IMR-90 (cell line): ENCODE results near the gene GAB1. TPM values are rescaled to one million over a fixed set of nuclear protein-coding genes. Genes with fewer than 3 reads are reported as not detected.

Source experiments
- ATAC-seq: fragments of 200-7000 bp; cut with Tn5 transposase; 2 replicates; pipeline ENCODE4 v1.9.1; 2020; ENCODE audit warnings: low read depth, mild to moderate bottlenecking, moderate library complexity
- BruUV-seq: library from RNA; stranded (reverse); fragments of 400-500 nt; replicated peaks from 2 replicates; lab custom pipeline; 2021; lab: Mats Ljungman, UMichigan
- CTCF ChIA-PET: fragments of 300-600 bp; formaldehyde crosslinking; extraction: SDS; loops from one replicate; lab custom pipeline; 2021; ENCODE audit warnings: antibody characterized with exemption; lab: Yijun Ruan, JAX
- POLR2A ChIA-PET: fragments of 300-600 bp; sonication (Branson Sonifier 250); formaldehyde crosslinking; loops from one replicate; lab custom pipeline; 2022; ENCODE audit warnings: antibody characterized with exemption; ENCODE audit not compliant: unreplicated experiment; lab: Charles Lee
- DNase-seq: peaks from one replicate; pipeline ENCODE4 v3.0.0; 2013
- H2AFZ ChIP-seq: replicated peaks from 2 replicates; pipeline ENCODE3; 2013; ENCODE audit warnings: low read length, mild to moderate bottlenecking; ENCODE audit not compliant: poor library complexity
- H2AK5ac ChIP-seq: 2 replicates; pipeline ENCODE4 v1.6.1; 2013; ENCODE audit warnings: low read depth, low read length, inconsistent platforms
- H2AK9ac ChIP-seq: replicated peaks from 2 replicates; pipeline ENCODE3; 2013; ENCODE audit warnings: mild to moderate bottlenecking, low read depth, low read length, moderate library complexity; ENCODE audit not compliant: poor library complexity
- H2BK120ac ChIP-seq: 2 replicates; pipeline ENCODE4 v1.6.1; 2013; ENCODE audit warnings: low read depth, low read length, inconsistent platforms
- H2BK15ac ChIP-seq: 3 replicates; pipeline ENCODE4 v1.6.1; 2013; ENCODE audit warnings: low read depth, low read length, inconsistent platforms
- H2BK20ac ChIP-seq: 2 replicates; pipeline ENCODE4 v1.6.1; 2013; ENCODE audit warnings: low read depth, mild to moderate bottlenecking, inconsistent platforms, low read length, moderate library complexity
- H2BK5ac ChIP-seq: 2 replicates; pipeline ENCODE4 v1.6.1; 2013; ENCODE audit warnings: mild to moderate bottlenecking, low read depth, low read length, inconsistent platforms; ENCODE audit not compliant: poor library complexity, severe bottlenecking
- H3K14ac ChIP-seq: replicated peaks from 2 replicates; pipeline ENCODE4 v1.6.1; 2013; ENCODE audit warnings: low read depth, low read length, inconsistent platforms
- H3K18ac ChIP-seq: 2 replicates; pipeline ENCODE4 v1.6.1; 2013; ENCODE audit warnings: low read depth, low read length, control low read depth
- H3K23ac ChIP-seq: 2 replicates; pipeline ENCODE4 v1.6.1; 2013; ENCODE audit warnings: low read depth, low read length, inconsistent platforms
- H3K27ac ChIP-seq: 2 replicates; pipeline ENCODE4 v1.5.1; 2013; ENCODE audit warnings: mild to moderate bottlenecking, control low read depth, low read length; ENCODE audit not compliant: insufficient read depth
- H3K27me3 ChIP-seq: 2 replicates; pipeline ENCODE4 v1.6.1; 2013; ENCODE audit warnings: low read length; ENCODE audit not compliant: control insufficient read depth, insufficient read depth
- H3K36me3 ChIP-seq: 2 replicates; pipeline ENCODE4 v1.6.1; 2013; ENCODE audit warnings: low read length, mixed read lengths; ENCODE audit not compliant: control insufficient read depth, insufficient read depth
- H3K4ac ChIP-seq: 2 replicates; pipeline ENCODE4 v1.6.1; 2013; ENCODE audit warnings: low read depth, low read length, inconsistent platforms
- H3K4me1 ChIP-seq: 2 replicates; pipeline ENCODE4 v1.6.1; 2013; ENCODE audit warnings: low read length, mixed read lengths; ENCODE audit not compliant: control insufficient read depth, insufficient read depth
- H3K4me2 ChIP-seq: 2 replicates; pipeline ENCODE4 v1.6.1; 2013; ENCODE audit warnings: low read depth, mild to moderate bottlenecking, control low read depth, low read length, moderate library complexity
- H3K4me3 ChIP-seq: 2 replicates; pipeline ENCODE4 v1.5.1; 2013; ENCODE audit warnings: low read depth, mild to moderate bottlenecking, control low read depth, low read length, moderate library complexity; ENCODE audit not compliant: insufficient read depth
- H3K56ac ChIP-seq: 2 replicates; pipeline ENCODE4 v1.6.1; 2013; ENCODE audit warnings: low read length, inconsistent platforms; ENCODE audit not compliant: insufficient read depth; ENCODE audit errors: extremely low read depth
- H3K79me1 ChIP-seq, 2 experiments: 2 replicates each; pipeline ENCODE4 v1.6.1; 2013; ENCODE audit warnings: low read length in 2 of 2, inconsistent platforms in 1 of 2, low read depth in 1 of 2
- H3K9ac ChIP-seq: 2 replicates; pipeline ENCODE4 v1.6.1; 2013; ENCODE audit warnings: low read depth, low read length, control low read depth
- H3K9me1 ChIP-seq: 2 replicates; pipeline ENCODE4 v1.6.1; 2013; ENCODE audit warnings: low read length, inconsistent platforms; ENCODE audit not compliant: insufficient read depth
- H3K9me3 ChIP-seq: 2 replicates; pipeline ENCODE4 v1.6.1; 2013; ENCODE audit warnings: low read length; ENCODE audit not compliant: control insufficient read depth, insufficient read depth
- H4K20me1 ChIP-seq: 2 replicates; pipeline ENCODE4 v1.6.1; 2013; ENCODE audit warnings: low read length, inconsistent platforms; ENCODE audit not compliant: insufficient read depth
- H4K5ac ChIP-seq: 2 replicates; pipeline ENCODE4 v1.6.1; 2013; ENCODE audit warnings: mild to moderate bottlenecking, low read depth, low read length, control low read depth
- H4K8ac ChIP-seq, 2 experiments: 2 replicates each; pipeline ENCODE4 v1.6.1; 2013; ENCODE audit warnings: low read depth in 2 of 2, low read length in 2 of 2, control low read depth in 1 of 2, inconsistent platforms in 1 of 2
- H4K91ac ChIP-seq: 2 replicates; pipeline ENCODE4 v1.6.1; 2013; ENCODE audit warnings: low read depth, low read length, inconsistent platforms; ENCODE audit not compliant: insufficient read depth
- BHLHE40 ChIP-seq: fragments of 150-350 bp; IDR thresholded peaks from 2 replicates; pipeline ENCODE4 v1.6.1; 2016; ENCODE audit warnings: mild to moderate bottlenecking, low read depth, low read length
- CEBPB ChIP-seq: IDR thresholded peaks from 2 replicates; pipeline ENCODE4 v1.6.1; 2012; ENCODE audit warnings: low read depth, low read length, improper control_type of control experiment
- CHD1 ChIP-seq: IDR thresholded peaks from 2 replicates; pipeline ENCODE4 v1.6.1; 2012; ENCODE audit warnings: low read depth, low read length, improper control_type of control experiment
- CTCF ChIP-seq: conservative IDR thresholded peaks from 2 replicates; pipeline ENCODE4 v1.5.1; 2012; ENCODE audit warnings: mild to moderate bottlenecking, low read depth, low read length, improper control_type of control experiment
- ELK1 ChIP-seq: fragments of 150-350 bp; IDR thresholded peaks from 2 replicates; pipeline ENCODE4 v1.6.1; 2016; ENCODE audit warnings: low read depth, mild to moderate bottlenecking, low read length, moderate library complexity, borderline replicate concordance
- FOS ChIP-seq: fragments of 150-350 bp; IDR thresholded peaks from 2 replicates; pipeline ENCODE4 v1.6.1; 2016; ENCODE audit warnings: low read depth, low read length
- MAFK ChIP-seq: IDR thresholded peaks from 2 replicates; pipeline ENCODE4 v1.6.1; 2012; ENCODE audit warnings: low read depth, low read length, improper control_type of control experiment
- MAZ ChIP-seq: IDR thresholded peaks from 2 replicates; pipeline ENCODE4 v1.6.1; 2012; ENCODE audit warnings: low read depth, mild to moderate bottlenecking, low read length, improper control_type of control experiment, moderate library complexity, borderline replicate concordance
- MXI1 ChIP-seq: IDR thresholded peaks from 2 replicates; pipeline ENCODE4 v1.6.1; 2012; ENCODE audit warnings: low read depth, mild to moderate bottlenecking, low read length, moderate library complexity, borderline replicate concordance
- NFE2L2 ChIP-seq: fragments of 150-350 bp; IDR thresholded peaks from 2 replicates; pipeline ENCODE4 v1.6.1; 2016; ENCODE audit warnings: low read depth, mild to moderate bottlenecking, low read length
- POLR2A ChIP-seq: IDR thresholded peaks from 2 replicates; pipeline ENCODE4 v1.6.1; 2012; ENCODE audit warnings: mild to moderate bottlenecking, low read depth, low read length
- RAD21 ChIP-seq: IDR thresholded peaks from 2 replicates; pipeline ENCODE4 v1.6.1; 2012; ENCODE audit warnings: low read length, improper control_type of control experiment
- RCOR1 ChIP-seq: IDR thresholded peaks from 2 replicates; pipeline ENCODE4 v1.6.1; 2012; ENCODE audit warnings: mild to moderate bottlenecking, low read length, improper control_type of control experiment; ENCODE audit not compliant: insufficient replicate concordance
- RFX5 ChIP-seq: IDR thresholded peaks from 2 replicates; pipeline ENCODE4 v1.8.0; 2012; ENCODE audit warnings: low read depth, mild to moderate bottlenecking, low read length, moderate library complexity
- SMC3 ChIP-seq: fragments of 150-350 bp; IDR thresholded peaks from 2 replicates; pipeline ENCODE4 v1.6.1; 2016; ENCODE audit warnings: low read depth, mild to moderate bottlenecking, antibody characterized with exemption, low read length, moderate library complexity
- USF2 ChIP-seq: fragments of 150-350 bp; IDR thresholded peaks from 2 replicates; pipeline ENCODE4 v1.6.1; 2017; ENCODE audit warnings: mild to moderate bottlenecking, antibody characterized with exemption, low read length, low read depth
- WGBS, 2 experiments: methylation state at CpG; one replicate each; pipeline versions ENCODE4 v1.1.5 to v1.1.7; 2013; ENCODE audit warnings: missing lambda C conversion rate in 2 of 2; ENCODE audit not compliant: insufficient read length in 1 of 2; ENCODE audit errors: extremely low coverage in 2 of 2; 5-methylcytosine and 5-hydroxymethylcytosine counted together
- dilution Hi-C: fragments of 300-500 bp; cut with HindIII; formaldehyde crosslinking; loops from one replicate; pipeline ENCODE4 v1.14.3; 2018; ENCODE audit warnings: low sequenced_read_pairs; ENCODE audit not compliant: unreplicated experiment
- in situ Hi-C: fragments of 300-500 bp; cut with MboI; formaldehyde crosslinking; loops from 3 replicates; pipeline ENCODE4 v1.14.3; 2019; ENCODE audit warnings: low sequenced_read_pairs, inconsistent platforms, mixed read lengths
- intact Hi-C: fragments of 100-400 bp; cut with micrococcal nuclease; formaldehyde crosslinking; loops from 2 replicates; pipeline ENCODE4 v1.10.0; 2022
- polyA plus RNA-seq, 3 experiments: library from polyadenylated mRNA; depleted of rRNA; stranded (reverse); fragments of >200 nt; gene quantifications; 2 replicates each; pipeline ENCODE4 v1.2.3, GENCODE V29; 2012; ENCODE audit warnings: low replicate concordance in 1 of 3
- total RNA-seq: library from RNA; depleted of rRNA; stranded (reverse); fragments of >200 nt; gene quantifications from 2 replicates; pipeline ENCODE4 v1.2.3, GENCODE V29; 2012

GAB1 gene
- total and polyA plus RNA-seq, 2 of the 4 experiments (the other 2 are of a cell fraction) = 2.8 to 12.0 TPM

GRCh38 chr4:143339497-143339896 lies 2.8 kb downstream of the GAB1 start:
- Histone ChIP-seq H3K79me1 (peaks cover 15 to 46% of the 10 kb centered on the region in 2 experiments; a peak in 3 of 4 replicates), H2AFZ (no peak overlapping the region), H2BK5ac (no peak overlapping the region), H3K4me1 (peaks cover 5% of the 10 kb centered on the region), H4K91ac (no peak overlapping the region), H2AK9ac (no peak overlapping the region), H3K27me3 (no peaks in the 10 kb centered on the region), H2BK120ac (no peak overlapping the region; the same call in 1 of the 2 replicates), H3K4ac (no peak overlapping the region), H2BK20ac (no peak overlapping the region), H4K20me1 (peaks cover 21% of the 10 kb centered on the region; the same call in 1 of the 2 replicates), H2AK5ac (no peak overlapping the region), H3K4me2 (no peak overlapping the region), H4K8ac (no peak overlapping the region), H3K18ac (no peak overlapping the region), H4K5ac (no peak overlapping the region), H3K14ac (no peak overlapping the region), H3K4me3 (no peak overlapping the region), H3K9me1 (no peaks in the 10 kb centered on the region), H3K56ac (no peak overlapping the region), H3K27ac (no peak overlapping the region), H3K9me3 (no peaks in the 10 kb centered on the region), H3K9ac (no peak overlapping the region), H3K36me3 (no peaks in the 10 kb centered on the region), H2BK15ac (no peak overlapping the region), H3K23ac (peak overlapping the region; percentile 69; the same call in 1 of the 2 replicates)
- dilution Hi-C loops = no loop called here
- intact Hi-C loops = loop anchor here (2.0 to 5.0 kb wide), 2 partner anchors 43 to 143 kb away; no protein-coding TSS in a partner anchor
- BruUV-seq = no TSS peak
- in situ Hi-C loops = loop anchor here (25.0 kb wide), 1 partner anchor 127 kb away; no protein-coding TSS in a partner anchor
- TF ChIP-seq RAD21 = no peak
- TF ChIP-seq MAFK = no peak
- TF ChIP-seq MXI1 = no peak
- TF ChIP-seq RCOR1 = no peak
- no peak for TF ChIP-seq CHD1
- TF ChIP-seq USF2 = no peak
- no peak for TF ChIP-seq MAZ
- no peak for TF ChIP-seq CTCF
- no peak for TF ChIP-seq FOS
- no peak for TF ChIP-seq CEBPB
- no peak for TF ChIP-seq NFE2L2
- TF ChIP-seq POLR2A = no peak
- TF ChIP-seq BHLHE40 = no peak
- no peak for TF ChIP-seq ELK1
- TF ChIP-seq RFX5 = no peak
- TF ChIP-seq SMC3 = no peak
- DNase-seq (no peak), ATAC-seq (no peak)
- ChIA-PET CTCF (no interaction called here), POLR2A (no interaction called here)
- WGBS, 2 experiments = no CpG with 5 or more reads among the region's 2 CpGs
